GM21529 (cell line): ENCODE measurements around the gene RAB36.

Experiments used
- ATAC-seq: cut with Tn5 transposase; IDR thresholded peaks from one replicate; pipeline ENCODE4 v1.9.1; 2021; ENCODE audit not compliant: unreplicated experiment

Gene RAB36

GRCh38 chr22:23180893-23181720 lies 35.8 kb downstream of the RAB36 start:
- ATAC-seq = no peak

GRCh38 chr22:23181721-23182308 lies 36.5 kb downstream of the RAB36 start:
- no peak for ATAC-seq

- ATAC-seq = no peak
Measured at GRCh38 chr22:23182309-23183060, 37.2 kb downstream of the RAB36 start.

- no peak for ATAC-seq
Measured at GRCh38 chr22:23183061-23183698, 37.9 kb downstream of the RAB36 start.

- ATAC-seq = no peak
Measured at GRCh38 chr22:23184100-23184763, 39.0 kb downstream of the RAB36 start.

GRCh38 chr22:23184764-23185113 lies 39.5 kb downstream of the RAB36 start:
- no peak for ATAC-seq

GRCh38 chr22:23187211-23187610 lies 41.9 kb downstream of the RAB36 start:
- ATAC-seq = no peak

GRCh38 chr22:23187871-23188700 lies 42.8 kb downstream of the RAB36 start:
- no peak for ATAC-seq

GRCh38 chr22:23190526-23190925 lies 45.2 kb downstream of the RAB36 start:
- ATAC-seq = no peak

GRCh38 chr22:23192133-23192532 lies 46.9 kb downstream of the RAB36 start:
- ATAC-seq = no peak

- no peak for ATAC-seq
Measured at GRCh38 chr22:23192558-23192957, 47.3 kb downstream of the RAB36 start.

GRCh38 chr22:23193196-23193827 lies 48.0 kb downstream of the RAB36 start:
- no peak for ATAC-seq

- no peak for ATAC-seq
Measured at GRCh38 chr22:23193882-23194281, 48.6 kb downstream of the RAB36 start.

- no peak for ATAC-seq
Measured at GRCh38 chr22:23196165-23196564, 50.9 kb downstream of the RAB36 start.

GRCh38 chr22:23197836-23198235 lies 52.6 kb downstream of the RAB36 start:
- ATAC-seq = no peak

- ATAC-seq = no peak
Measured at GRCh38 chr22:23199159-23199558, 53.9 kb downstream of the RAB36 start.

- no peak for ATAC-seq
Measured at GRCh38 chr22:23200898-23201297, 55.6 kb downstream of the RAB36 start.

- ATAC-seq = no peak
Measured at GRCh38 chr22:23202812-23203451, 57.7 kb downstream of the RAB36 start.

- ATAC-seq = no peak
Measured at GRCh38 chr22:23203452-23204124, 58.3 kb downstream of the RAB36 start.
